COLO668 (cell line): ENCODE measurements around the gene CFAP58.
"Not testable (repeated sequence)": the region's sequence is repeated elsewhere in the genome, so short reads cannot be mapped to it uniquely, and the experiment has no call there.

Experiments
- DNase-seq: peaks from one replicate; lab custom pipeline; 2025; ENCODE audit not compliant: unreplicated experiment; lab: John Stamatoyannopoulos, UW

CFAP58 gene

GRCh38 chr10:104433669-104434068 lies 80.0 kb downstream of the CFAP58 start:
- DNase-seq = no peak

- no peak for DNase-seq
Observed at GRCh38 chr10:104434601-104435000, 81.0 kb downstream of the CFAP58 start.

- no peak for DNase-seq
Observed at GRCh38 chr10:104435822-104436221, 82.2 kb downstream of the CFAP58 start.

GRCh38 chr10:104437226-104437625 lies 83.6 kb downstream of the CFAP58 start:
- no peak for DNase-seq

- no peak for DNase-seq
Observed at GRCh38 chr10:104440221-104440620, 86.6 kb downstream of the CFAP58 start.

GRCh38 chr10:104441329-104442000 lies 87.8 kb downstream of the CFAP58 start:
- no peak for DNase-seq

GRCh38 chr10:104445359-104445758 lies 91.7 kb downstream of the CFAP58 start:
- no peak for DNase-seq

GRCh38 chr10:104446151-104446550 lies 92.5 kb downstream of the CFAP58 start:
- no peak for DNase-seq

GRCh38 chr10:104447331-104447730 lies 93.7 kb downstream of the CFAP58 start:
- DNase-seq = no peak

- no peak for DNase-seq
Observed at GRCh38 chr10:104447906-104448305, 94.3 kb downstream of the CFAP58 start.

GRCh38 chr10:104449391-104449790 lies 95.8 kb downstream of the CFAP58 start:
- DNase-seq = no peak

- DNase-seq = no peak
Observed at GRCh38 chr10:104450490-104450889, 96.9 kb downstream of the CFAP58 start.

GRCh38 chr10:104450954-104451353 lies 97.3 kb downstream of the CFAP58 start:
- no peak for DNase-seq

- DNase-seq = no peak
Observed at GRCh38 chr10:104452977-104453376, 99.3 kb downstream of the CFAP58 start.

GRCh38 chr10:104456802-104457542 lies 103.3 kb downstream of the CFAP58 start:
- no peak for DNase-seq

- no peak for DNase-seq
Observed at GRCh38 chr10:104457543-104457828, 103.9 kb downstream of the CFAP58 start.

- DNase-seq = not testable (repeated sequence)
Observed at GRCh38 chr10:104465575-104465974, 111.9 kb downstream of the CFAP58 start.

GRCh38 chr10:104468818-104469217 lies 115.2 kb downstream of the CFAP58 start:
- DNase-seq = not testable (repeated sequence)

- no peak for DNase-seq
Observed at GRCh38 chr10:104472505-104472904, 118.9 kb downstream of the CFAP58 start.

- DNase-seq = no peak
Observed at GRCh38 chr10:104472957-104473745, 119.5 kb downstream of the CFAP58 start.

GRCh38 chr10:104478380-104478779 lies 124.7 kb downstream of the CFAP58 start:
- DNase-seq = no peak
